ENCODE measurements around the gene CSF3R.

DNA sequence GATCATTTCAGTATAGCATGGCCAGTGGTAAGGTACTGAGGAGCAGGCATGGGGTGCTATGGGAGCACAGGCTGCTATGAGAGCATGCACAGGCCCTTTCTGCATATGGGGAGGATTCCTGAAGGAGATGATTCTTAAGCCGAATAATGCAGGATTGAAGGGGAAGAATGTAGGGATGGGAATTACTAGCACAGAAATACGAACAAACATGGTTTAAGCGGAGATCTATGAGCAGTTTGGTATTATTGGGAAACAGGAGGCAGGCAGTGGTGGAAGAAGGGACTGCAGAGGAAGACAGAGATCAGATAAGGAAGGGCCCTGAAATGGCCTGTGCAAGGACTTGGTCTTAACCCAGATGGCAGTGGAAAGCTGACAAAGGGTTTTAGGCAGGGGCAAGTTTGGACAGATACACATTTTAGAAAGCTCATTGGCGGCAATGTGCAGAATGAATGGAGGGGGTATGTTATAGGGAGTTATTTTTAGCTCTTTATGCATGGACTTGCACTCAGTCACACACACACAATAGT is 34.1 kb downstream of the CSF3R start:
- TF ChIP-seq, protein P1, sequence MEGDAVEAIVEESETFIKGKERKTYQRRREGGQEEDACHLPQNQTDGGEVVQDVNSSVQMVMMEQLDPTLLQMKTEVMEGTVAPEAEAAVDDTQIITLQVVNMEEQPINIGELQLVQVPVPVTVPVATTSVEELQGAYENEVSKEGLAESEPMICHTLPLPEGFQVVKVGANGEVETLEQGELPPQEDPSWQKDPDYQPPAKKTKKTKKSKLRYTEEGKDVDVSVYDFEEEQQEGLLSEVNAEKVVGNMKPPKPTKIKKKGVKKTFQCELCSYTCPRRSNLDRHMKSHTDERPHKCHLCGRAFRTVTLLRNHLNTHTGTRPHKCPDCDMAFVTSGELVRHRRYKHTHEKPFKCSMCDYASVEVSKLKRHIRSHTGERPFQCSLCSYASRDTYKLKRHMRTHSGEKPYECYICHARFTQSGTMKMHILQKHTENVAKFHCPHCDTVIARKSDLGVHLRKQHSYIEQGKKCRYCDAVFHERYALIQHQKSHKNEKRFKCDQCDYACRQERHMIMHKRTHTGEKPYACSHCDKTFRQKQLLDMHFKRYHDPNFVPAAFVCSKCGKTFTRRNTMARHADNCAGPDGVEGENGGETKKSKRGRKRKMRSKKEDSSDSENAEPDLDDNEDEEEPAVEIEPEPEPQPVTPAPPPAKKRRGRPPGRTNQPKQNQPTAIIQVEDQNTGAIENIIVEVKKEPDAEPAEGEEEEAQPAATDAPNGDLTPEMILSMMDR (IDR thresholded peaks at IDR 0.05), result no peak
- no peak for TF ChIP-seq EP300 (IDR thresholded peaks at IDR 0.05)
